ENCODE results near the gene NEURL1B.

DNA sequence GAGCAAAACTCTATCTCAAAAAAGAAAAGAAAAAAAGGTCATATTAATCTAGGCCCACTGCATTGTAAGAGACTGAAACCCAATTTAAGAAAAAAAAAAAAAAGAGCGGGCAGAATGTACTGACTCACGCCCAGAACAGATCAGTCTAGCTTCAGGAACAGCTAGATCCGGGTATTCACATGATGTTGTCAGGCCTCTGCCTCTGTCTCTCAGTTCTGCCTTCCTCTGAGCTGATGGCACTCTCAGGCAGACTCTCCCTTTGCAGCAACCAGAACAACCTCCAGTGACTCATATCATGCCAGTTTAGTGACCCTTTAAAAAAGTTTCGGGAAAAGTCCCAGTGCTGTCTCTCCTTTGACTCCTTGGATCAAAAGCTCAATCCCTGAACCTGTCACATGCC, 53.0 kb downstream of the NEURL1B start:
- TF ChIP-seq, protein P1, sequence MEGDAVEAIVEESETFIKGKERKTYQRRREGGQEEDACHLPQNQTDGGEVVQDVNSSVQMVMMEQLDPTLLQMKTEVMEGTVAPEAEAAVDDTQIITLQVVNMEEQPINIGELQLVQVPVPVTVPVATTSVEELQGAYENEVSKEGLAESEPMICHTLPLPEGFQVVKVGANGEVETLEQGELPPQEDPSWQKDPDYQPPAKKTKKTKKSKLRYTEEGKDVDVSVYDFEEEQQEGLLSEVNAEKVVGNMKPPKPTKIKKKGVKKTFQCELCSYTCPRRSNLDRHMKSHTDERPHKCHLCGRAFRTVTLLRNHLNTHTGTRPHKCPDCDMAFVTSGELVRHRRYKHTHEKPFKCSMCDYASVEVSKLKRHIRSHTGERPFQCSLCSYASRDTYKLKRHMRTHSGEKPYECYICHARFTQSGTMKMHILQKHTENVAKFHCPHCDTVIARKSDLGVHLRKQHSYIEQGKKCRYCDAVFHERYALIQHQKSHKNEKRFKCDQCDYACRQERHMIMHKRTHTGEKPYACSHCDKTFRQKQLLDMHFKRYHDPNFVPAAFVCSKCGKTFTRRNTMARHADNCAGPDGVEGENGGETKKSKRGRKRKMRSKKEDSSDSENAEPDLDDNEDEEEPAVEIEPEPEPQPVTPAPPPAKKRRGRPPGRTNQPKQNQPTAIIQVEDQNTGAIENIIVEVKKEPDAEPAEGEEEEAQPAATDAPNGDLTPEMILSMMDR (IDR thresholded peaks at IDR 0.05): no peak
- no peak for TF ChIP-seq POLR2A (IDR thresholded peaks at IDR 0.05)

Data from heart left ventricle (tissue), 13 donors.